HFFc6 (cell line): Measurements from ENCODE around the gene SERINC3. TPM values are rescaled to one million over a fixed set of nuclear protein-coding genes. Genes with fewer than 3 reads are reported as not detected.
A peak's percentile ranks its signal among the peaks of the same experiment; 100 is the strongest.

Experiments
- DNase-seq: peaks from one replicate; pipeline ENCODE4 v3.0.0-alpha.2; 2018
- H3K27ac Mint-ChIP-seq: 2 replicates; pipeline ENCODE4 v1.8.0; 2020; ENCODE audit warnings: mild to moderate bottlenecking, mixed read lengths
- H3K27me3 Mint-ChIP-seq: 2 replicates; pipeline ENCODE4 v1.8.0; 2021; ENCODE audit warnings: mild to moderate bottlenecking, moderate library complexity, mixed read lengths; ENCODE audit not compliant: insufficient read depth
- H3K36me3 Mint-ChIP-seq: 2 replicates; pipeline ENCODE4 v1.8.0; 2021; ENCODE audit warnings: low read depth, mixed read lengths
- H3K4me1 Mint-ChIP-seq: 2 replicates; pipeline ENCODE4 v1.8.0; 2020; ENCODE audit warnings: low read depth, mixed read lengths
- H3K4me3 Mint-ChIP-seq: 2 replicates; pipeline ENCODE4 v1.8.0; 2020; ENCODE audit warnings: mild to moderate bottlenecking, moderate library complexity, mixed read lengths
- H3K9me3 Mint-ChIP-seq: 2 replicates; pipeline ENCODE4 v1.8.0; 2020; ENCODE audit warnings: mild to moderate bottlenecking, mixed read lengths
- CTCF ChIP-seq: fragments of 200-600 bp; sonication (generic); IDR thresholded peaks from 2 replicates; pipeline ENCODE4 v1.5.0; 2021; ENCODE audit warnings: antibody characterized with exemption, mild to moderate bottlenecking
- long read RNA-seq: library from polyadenylated mRNA; unstranded; transcript quantifications from one replicate; pipeline ENCODE4 v2.0.0, GENCODE V29; 2019
- total RNA-seq, 6 experiments: library from RNA; stranded (reverse); fragmentation: NEBNext Ultra II Directional; extraction: Animal tissue kit (Norgen Biotek cat#: 25700); gene quantifications; 2 replicates in 1 of 6; 3 replicates in 5 of 6; pipeline ENCODE4 v1.2.3, GENCODE V29; 2021

The SERINC3 gene
- 100 to 1,000 TPM; 161 to 219 (median 188) TPM for total RNA-seq
- long read RNA-seq, full-length matches to known transcripts: 209 of 247 reads
- long read RNA-seq, partial matches to known transcripts: 14 of 247 reads
- long read RNA-seq, other reads (novel, unspliced or antisense): 24 of 247 reads

DNA sequence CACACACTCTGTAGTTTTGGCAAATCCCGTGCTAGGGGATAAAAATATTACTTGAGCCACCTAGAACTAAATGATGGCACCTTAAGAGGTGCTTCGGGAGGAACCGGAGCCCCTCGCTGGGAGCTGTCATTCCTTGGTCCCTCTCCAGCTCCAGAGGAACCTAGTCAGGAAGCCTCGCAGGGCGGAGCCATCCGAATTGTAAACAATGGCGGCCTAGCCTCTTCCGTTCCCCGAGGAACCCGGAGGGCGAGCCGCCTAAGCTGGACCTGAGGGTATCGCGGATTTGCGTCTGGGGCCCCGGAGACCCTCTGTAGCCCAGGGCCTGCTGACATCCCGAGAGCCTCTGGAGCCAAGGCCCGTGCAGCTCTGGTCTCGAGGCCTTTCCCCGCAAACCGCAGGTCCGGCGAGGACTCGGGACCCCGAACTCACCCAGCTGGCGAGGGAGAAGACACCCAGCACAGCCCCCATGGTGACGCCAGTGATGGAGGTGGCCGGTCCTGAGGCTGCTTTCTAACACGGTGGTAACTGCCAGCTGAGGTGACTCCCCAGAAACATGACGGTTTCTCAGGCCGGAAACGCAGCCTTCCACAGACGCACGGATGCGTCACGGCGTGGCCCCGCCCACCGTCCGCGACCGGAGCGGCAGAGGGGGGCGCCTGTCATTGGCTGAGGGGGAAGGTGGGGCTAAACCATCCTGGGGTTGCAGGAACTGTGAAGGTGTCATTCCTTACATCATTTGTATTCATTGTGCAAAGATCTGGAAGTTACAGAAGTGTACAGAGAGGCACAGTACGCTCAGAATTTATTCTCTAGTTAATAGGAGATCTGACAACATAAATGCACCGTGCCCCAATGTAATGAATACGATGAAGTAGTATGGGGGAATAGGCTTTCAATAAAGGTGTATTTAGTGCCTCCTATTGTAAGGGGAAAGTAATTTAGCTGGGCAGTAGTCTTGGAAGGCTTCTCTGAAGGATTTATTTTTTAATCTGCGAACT is at the start of gene SERINC3:
Gene SERINC3 (minus strand): TSS at position 587 of the 998 bp plus-strand sequence. CDS start 119 bp downstream, at position 468.
- peaks cover 11% of the 10 kb centered on the region; the same call in 1 of the 2 replicates for H3K36me3 Mint-ChIP-seq
- H3K27me3 Mint-ChIP-seq: 0 out of 2 replicates have a peak, but pooled peaks cover 3% of the 10 kb centered on the region
- DNase-seq: peak; percentile 93
- H3K4me3 Mint-ChIP-seq: peak within 1 kb of the TSS; percentile 95
- H3K9me3 Mint-ChIP-seq: no peaks in the 10 kb centered on the region
- peaks cover 74% of the 10 kb centered on the region for H3K4me1 Mint-ChIP-seq
- no peak; the same call in none of the 2 replicates for TF ChIP-seq CTCF
- peak within 1 kb of the TSS; percentile 94 for H3K27ac Mint-ChIP-seq

DNA sequence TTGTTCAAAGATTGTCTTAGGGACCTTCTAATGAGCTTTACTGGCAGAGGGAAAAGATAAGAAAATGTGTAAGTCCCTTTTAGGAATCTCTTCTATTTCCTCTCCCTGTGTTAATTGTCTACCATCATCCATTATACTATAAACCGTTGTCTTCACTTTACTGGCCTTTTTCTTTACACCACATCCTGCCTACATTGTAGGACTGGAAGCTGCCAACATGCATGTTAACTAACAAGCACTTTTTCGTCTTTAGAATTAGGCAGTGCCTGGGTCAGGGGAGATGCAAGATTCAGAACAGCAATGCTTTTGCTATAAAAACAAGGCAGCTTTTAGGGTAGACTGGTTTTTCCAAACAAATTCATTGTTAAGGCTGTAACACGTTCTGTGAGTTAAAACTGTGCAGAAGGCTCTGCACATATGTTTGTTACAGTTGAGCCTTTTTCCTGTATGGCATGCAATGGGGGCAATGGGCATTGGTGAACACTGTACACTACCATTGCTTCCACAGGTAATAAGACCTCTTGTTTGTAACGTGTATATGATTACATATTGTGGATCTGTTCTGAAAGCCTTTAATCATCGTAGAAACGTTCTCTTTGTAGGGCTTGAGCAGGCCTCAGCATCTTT is 49.6 kb upstream of the SERINC3 start:
- TF ChIP-seq CTCF: no peak
- H3K27me3 Mint-ChIP-seq: peaks cover 5% of the 10 kb centered on the region; the same call in 1 of the 2 replicates
- H3K36me3 Mint-ChIP-seq: no peaks in the 10 kb centered on the region
- H3K4me3 Mint-ChIP-seq: no peak overlapping the region
- no peaks in the 10 kb centered on the region for H3K9me3 Mint-ChIP-seq
- DNase-seq: no peak
- H3K4me1 Mint-ChIP-seq: peaks cover 64% of the 10 kb centered on the region
- peak overlapping the region; percentile 98 for H3K27ac Mint-ChIP-seq

- no peaks in the 10 kb centered on the region for H3K36me3 Mint-ChIP-seq
- TF ChIP-seq CTCF: no peak
- peak overlapping the region; percentile 14; the same call in 1 of the 2 replicates for H3K27ac Mint-ChIP-seq
- no peak overlapping the region for H3K4me3 Mint-ChIP-seq
- peaks cover 60% of the 10 kb centered on the region for H3K4me1 Mint-ChIP-seq
- H3K27me3 Mint-ChIP-seq: peaks cover 5% of the 10 kb centered on the region; the same call in 1 of the 2 replicates
- H3K9me3 Mint-ChIP-seq: no peaks in the 10 kb centered on the region
- no peak for DNase-seq
Measured at GRCh38 chr20:44570367-44570766, 48.5 kb upstream of the SERINC3 start.

GRCh38 chr20:44566811-44567210 is 44.9 kb upstream of the SERINC3 start:
- no peak for TF ChIP-seq CTCF
- Mint-ChIP-seq H3K9me3 (no peaks in the 10 kb centered on the region), H3K27me3 (no peaks in the 10 kb centered on the region), H3K27ac (no peak overlapping the region), H3K4me3 (no peak overlapping the region), H3K4me1 (peaks cover 29% of the 10 kb centered on the region), H3K36me3 (no peaks in the 10 kb centered on the region)
- DNase-seq: no peak

GRCh38 chr20:44566018-44566417 is 44.1 kb upstream of the SERINC3 start:
- Mint-ChIP-seq H3K4me3 (no peak overlapping the region), H3K27ac (no peak overlapping the region), H3K36me3 (no peaks in the 10 kb centered on the region), H3K9me3 (no peaks in the 10 kb centered on the region), H3K27me3 (no peaks in the 10 kb centered on the region), H3K4me1 (peaks cover 21% of the 10 kb centered on the region)
- no peak for TF ChIP-seq CTCF
- DNase-seq: peak; percentile 75
